Activated CD8-positive, alpha-beta T cell treated with anti-CD3 and anti-CD28 coated beads for 36 hours (primary cell): Measurements from ENCODE around the gene GMCL2. TPM values are rescaled to one million over a fixed set of nuclear protein-coding genes. Genes with fewer than 3 reads are reported as not detected.

ENCODE experiments used
- ATAC-seq: fragments of 200-7000 bp; cut with Tn5 transposase; one replicate; pipeline ENCODE4 v1.10.0; 2021; ENCODE audit warnings: mild to moderate bottlenecking, moderate library complexity
- CTCF ChIA-PET: fragments of 350-600 bp; sonication (Branson Sonifier 250); formaldehyde crosslinking; loops from one replicate; lab custom pipeline; 2021; ENCODE audit warnings: antibody characterized with exemption; lab: Charles Lee
- POLR2A ChIA-PET: fragments of 350-600 bp; sonication (Branson Sonifier 250); formaldehyde crosslinking; loops from one replicate; lab custom pipeline; 2021; ENCODE audit warnings: antibody characterized with exemption; lab: Charles Lee
- DNase-seq: peaks from one replicate; pipeline ENCODE4 v3.0.0-alpha.2; 2020
- H3K27ac Mint-ChIP-seq: one replicate; pipeline ENCODE4 v1.8.0; 2021; ENCODE audit warnings: mild to moderate bottlenecking, mixed read lengths
- H3K27me3 Mint-ChIP-seq: one replicate; pipeline ENCODE4 v1.8.0; 2021; ENCODE audit warnings: mixed read lengths
- H3K36me3 Mint-ChIP-seq: one replicate; pipeline ENCODE4 v1.8.0; 2021; ENCODE audit warnings: low read depth, mixed read lengths
- H3K4me1 Mint-ChIP-seq: one replicate; pipeline ENCODE4 v1.8.0; 2021; ENCODE audit warnings: low read depth, mixed read lengths
- H3K4me3 Mint-ChIP-seq: one replicate; pipeline ENCODE4 v1.8.0; 2021; ENCODE audit warnings: mild to moderate bottlenecking, moderate library complexity, mixed read lengths
- H3K9me3 Mint-ChIP-seq: one replicate; pipeline ENCODE4 v1.8.0; 2021; ENCODE audit warnings: mixed read lengths
- CTCF ChIP-seq: fragments of 200-600 bp; IDR thresholded peaks from one replicate; pipeline ENCODE4 v1.8.0; 2022; ENCODE audit warnings: antibody characterized with exemption, mild to moderate bottlenecking
- intact Hi-C: fragments of 100-400 bp; cut with micrococcal nuclease; formaldehyde crosslinking; loops from one replicate; pipeline ENCODE4 v1.10.0; 2022
- total RNA-seq, 2 experiments: library from RNA; stranded (reverse); gene quantifications; one replicate each; pipeline ENCODE4 v1.2.3, GENCODE V29; 2021

The GMCL2 gene
- total RNA-seq, 2 experiments from 2014 or later = not detected

GRCh38 chr5:178208540-178209227 is 21.5 kb upstream of the GMCL2 start:
- TF ChIP-seq CTCF = peak; percentile 33
- peaks cover 35% of the 10 kb centered on the region for H3K4me1 Mint-ChIP-seq
- H3K27me3 Mint-ChIP-seq = peaks cover 2% of the 10 kb centered on the region
- no peaks in the 10 kb centered on the region for H3K9me3 Mint-ChIP-seq
- CTCF ChIA-PET = no interaction called here
- intact Hi-C loops = no loop called here
- no peak overlapping the region for H3K4me3 Mint-ChIP-seq
- H3K36me3 Mint-ChIP-seq = peaks cover 74% of the 10 kb centered on the region
- H3K27ac Mint-ChIP-seq = peak overlapping the region; percentile 68
- ATAC-seq = no peak
- POLR2A ChIA-PET = interaction anchor here (1.3 to 16.9 kb wide), 3 partner anchors 7 to 25 kb away, joined by 4 to 431 read pairs (median 114); partner anchors contain the start of gene PHYKPL
- no peak for DNase-seq

DNA sequence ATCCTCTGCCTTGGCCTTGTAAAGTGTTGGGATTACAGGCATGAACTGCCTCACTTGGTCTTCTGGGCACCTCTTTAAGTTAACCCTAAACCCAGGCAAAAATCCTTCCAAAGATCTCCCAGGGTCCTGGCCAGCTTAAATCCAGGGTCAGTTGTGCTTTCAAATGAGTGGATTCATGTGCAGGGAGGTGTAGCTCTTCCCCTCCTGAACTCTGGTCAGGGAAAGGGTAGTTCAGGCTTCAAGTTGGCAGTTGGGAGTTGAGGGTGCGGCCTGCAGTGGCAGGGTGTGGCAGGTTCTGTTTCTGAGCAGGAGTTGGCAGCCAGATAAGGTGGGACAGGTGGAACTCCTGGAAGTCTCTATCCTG is 20.7 kb upstream of the GMCL2 start:
- peaks cover 67% of the 10 kb centered on the region for H3K36me3 Mint-ChIP-seq
- ChIA-PET CTCF (no interaction called here), POLR2A (interaction anchor here (3.0 to 16.9 kb wide), 3 partner anchors 8 to 26 kb away, joined by 23 to 431 read pairs (median 114); partner anchors contain the start of gene PHYKPL)
- ATAC-seq = no peak
- H3K27me3 Mint-ChIP-seq = peaks cover 2% of the 10 kb centered on the region
- H3K4me3 Mint-ChIP-seq = peak overlapping the region; percentile 86
- peaks cover 36% of the 10 kb centered on the region for H3K4me1 Mint-ChIP-seq
- H3K27ac Mint-ChIP-seq = peak overlapping the region; percentile 86
- no peaks in the 10 kb centered on the region for H3K9me3 Mint-ChIP-seq
- no peak for TF ChIP-seq CTCF
- intact Hi-C loops = no loop called here
- DNase-seq = no peak

GRCh38 chr5:178207183-178207916 is 20.2 kb upstream of the GMCL2 start:
- intact Hi-C loops = no loop called here
- DNase-seq (no peak), ATAC-seq (no peak)
- ChIA-PET POLR2A (interaction anchor here (2.1 to 16.9 kb wide), 4 partner anchors 8 to 57 kb away, joined by 8 to 431 read pairs (median 68); partner anchors contain the start of gene PHYKPL), CTCF (no interaction called here)
- Mint-ChIP-seq H3K9me3 (no peaks in the 10 kb centered on the region), H3K36me3 (peaks cover 65% of the 10 kb centered on the region), H3K4me3 (peak overlapping the region; percentile 86), H3K4me1 (peaks cover 38% of the 10 kb centered on the region), H3K27me3 (peaks cover 2% of the 10 kb centered on the region), H3K27ac (peak overlapping the region; percentile 86)
- no peak for TF ChIP-seq CTCF

GRCh38 chr5:178206166-178207101 is 19.3 kb upstream of the GMCL2 start:
- DNase-seq (no peak), ATAC-seq (no peak)
- Mint-ChIP-seq H3K27me3 (peaks cover 2% of the 10 kb centered on the region), H3K27ac (peak overlapping the region; percentile 86), H3K9me3 (no peaks in the 10 kb centered on the region), H3K4me3 (peak overlapping the region; percentile 86), H3K36me3 (peaks cover 60% of the 10 kb centered on the region), H3K4me1 (peaks cover 43% of the 10 kb centered on the region)
- CTCF ChIA-PET = interaction anchor here (0.9 kb wide), 1 partner anchor 131 kb away, joined by 6 read pairs; no protein-coding TSS in a partner anchor
- intact Hi-C loops = no loop called here
- no peak for TF ChIP-seq CTCF
- POLR2A ChIA-PET = interaction anchor here (0.6 to 16.9 kb wide), 9 partner anchors 9 to 1426 kb away, joined by 3 to 431 read pairs (median 5); partner anchors contain the start of genes HNRNPH1 and PHYKPL
